GM10266 (cell line): ENCODE data around the gene PTPN21.

Experiments used
- DNase-seq: peaks from one replicate; pipeline ENCODE4 v3.0.0; 2012; ENCODE audit errors: extremely low spot score
- CTCF ChIP-seq: IDR thresholded peaks from 2 replicates; pipeline ENCODE4 v1.5.1; 2012; ENCODE audit warnings: mild to moderate bottlenecking, low read depth; ENCODE audit not compliant: control insufficient read depth, insufficient read depth; ENCODE audit errors: missing control alignments

PTPN21 gene

GRCh38 chr14:88554457-88555286 is at the start of gene PTPN21:
TSS of gene PTPN21 (minus strand) at chr14:88555007. CDS start at chr14:88550417, 4,590 bp downstream.
- DNase-seq: peak; percentile 63

GRCh38 chr14:88604212-88604611 is 49.4 kb upstream of the PTPN21 start:
- no peak for TF ChIP-seq CTCF
- DNase-seq: no peak

More at GRCh38 chr14:88554457-88555286, at the start of gene PTPN21:
- TF ChIP-seq CTCF: no peak

- peak; percentile 64 for DNase-seq
- TF ChIP-seq CTCF: no peak
Observed at GRCh38 chr14:88599761-88600439, 45.1 kb upstream of the PTPN21 start.

GRCh38 chr14:88599326-88599725 is 44.5 kb upstream of the PTPN21 start:
- TF ChIP-seq CTCF: no peak
- DNase-seq: peak; percentile 24

GRCh38 chr14:88598097-88598675 is 43.4 kb upstream of the PTPN21 start:
- TF ChIP-seq CTCF: no peak
- no peak for DNase-seq

GRCh38 chr14:88597601-88598000 is 42.8 kb upstream of the PTPN21 start:
- DNase-seq: no peak
- no peak for TF ChIP-seq CTCF
